ENCODE results near the gene NHP2. TPM values are rescaled to one million over a fixed set of nuclear protein-coding genes. Genes with fewer than 3 reads are reported as not detected.
"Not testable (repeated sequence)": the region's sequence is repeated elsewhere in the genome, so short reads cannot be mapped to it uniquely, and the experiment has no call there.

NHP2 gene
- total RNA-seq, 4 donors from 2014 or later, result 288 to 408 (median 358) TPM

GRCh38 chr5:178129296-178129695 lies 24.4 kb downstream of the NHP2 start:
- intact Hi-C loops (cut with DNase I), result no loop called here
- H3K9me3 ChIP-seq, result no peaks in the 10 kb centered on the region
- H3K4me1 ChIP-seq, result peaks cover 16 to 75% (median 32%) of the 10 kb centered on the region in 3 donors
- H3K4me3 ChIP-seq, result no peak overlapping the region
- peak overlapping the region in 2 of 4 donors; percentile 45 to 97 for H3K27ac ChIP-seq
- no peaks in the 10 kb centered on the region for H3K27me3 ChIP-seq
- DNase-seq, result no peak
- TF ChIP-seq CTCF (IDR thresholded peaks at IDR 0.05) (no peak), POLR2A (IDR thresholded peaks at IDR 0.05) (no peak)
- 74 to 76% methylated on average over 7 to 9 of the region's 9 CpGs for WGBS, 2 donors
- peaks cover 0 to 13% (median 0%) of the 10 kb centered on the region in 3 donors for H3K36me3 ChIP-seq

- DNase-seq; intact Hi-C loops (cut with DNase I); H3K27me3 ChIP-seq; H3K36me3 ChIP-seq; H3K9me3 ChIP-seq; H3K4me3 ChIP-seq: not testable (repeated sequence)
- Histone ChIP-seq H3K4me1 (peaks cover 28 to 81% (median 36%) of the 10 kb centered on the region in 3 donors), H3K27ac (peak overlapping the region in 2 of 4 donors; percentile 10 to 48)
- WGBS, 2 donors, result 71 to 91% methylated on average over 8 to 13 of the region's 14 CpGs
These were observed 26.2 kb downstream of the NHP2 start for GRCh38 chr5:178127300-178128009.

- intact Hi-C loops (cut with DNase I), result no loop called here
These were observed 27.1 kb downstream of the NHP2 start for GRCh38 chr5:178126556-178126955.

GRCh38 chr5:178125253-178125906 lies 28.3 kb downstream of the NHP2 start:
- Histone ChIP-seq H3K4me1 (peaks cover 36 to 90% (median 43%) of the 10 kb centered on the region in 3 donors), H3K9me3 (no peaks in the 10 kb centered on the region), H3K36me3 (peaks cover 0 to 27% (median 8%) of the 10 kb centered on the region in 3 donors), H3K27ac (peak overlapping the region; percentile 72 to 91 (median 84)), H3K4me3 (no peak overlapping the region), H3K27me3 (no peaks in the 10 kb centered on the region)
- TF ChIP-seq CTCF (IDR thresholded peaks at IDR 0.05) (no peak), POLR2A (IDR thresholded peaks at IDR 0.05) (no peak)
- intact Hi-C loops (cut with DNase I), result no loop called here
- DNase-seq, result no peak
- 62 to 67% methylated on average over 9 to 10 of the region's 10 CpGs for WGBS, 2 donors

More at GRCh38 chr5:178126556-178126955, 27.1 kb downstream of the NHP2 start:
- TF ChIP-seq CTCF (IDR thresholded peaks at IDR 0.05), result no peak
- no peak for TF ChIP-seq POLR2A (IDR thresholded peaks at IDR 0.05)
- Histone ChIP-seq H3K36me3 (peaks cover 0 to 16% (median 7%) of the 10 kb centered on the region in 3 donors), H3K27ac (peak overlapping the region in 1 of 4 donors; percentile 48), H3K4me3 (no peak overlapping the region), H3K9me3 (no peaks in the 10 kb centered on the region), H3K4me1 (peaks cover 32 to 81% (median 33%) of the 10 kb centered on the region in 3 donors), H3K27me3 (no peaks in the 10 kb centered on the region)
- WGBS, 2 donors, result 68 to 71% methylated on average over 3 of the region's 3 CpGs
- DNase-seq, result no peak

GRCh38 chr5:178123966-178124925 lies 29.4 kb downstream of the NHP2 start:
- Histone ChIP-seq H3K27me3 (no peaks in the 10 kb centered on the region), H3K9me3 (no peaks in the 10 kb centered on the region), H3K4me3 (peak overlapping the region in 1 of 4 donors; percentile 7), H3K36me3 (peaks cover 0 to 37% (median 8%) of the 10 kb centered on the region in 3 donors), H3K27ac (peak overlapping the region; percentile 72 to 91 (median 84)), H3K4me1 (peaks cover 26 to 90% (median 43%) of the 10 kb centered on the region in 3 donors)
- no peak for DNase-seq
- 24 to 44% methylated on average over 5 to 12 of the region's 18 CpGs for WGBS, 2 donors
- intact Hi-C loops (cut with DNase I), result no loop called here
- no peak for TF ChIP-seq POLR2A (IDR thresholded peaks at IDR 0.05)
- no peak for TF ChIP-seq CTCF (IDR thresholded peaks at IDR 0.05)

All from esophagus squamous epithelium (tissue), 5 donors.